ENCODE results near the gene RPE.

- TF ChIP-seq POLR2AphosphoS5 (IDR thresholded peaks at IDR 0.05; ENCODE audit: low read depth, low read length) (no peak), POLR2A (IDR thresholded peaks at IDR 0.05; ENCODE audit: low read depth, low read length) (no peak), TAF1 (IDR thresholded peaks at IDR 0.05; ENCODE audit: low read depth, low read length) (no peak)
Measured at GRCh38 chr2:209974576-209974975, 27.9 kb upstream of the RPE start.
